ENCODE results near the gene SLIT1. TPM values are rescaled to one million over a fixed set of nuclear protein-coding genes. Genes with fewer than 3 reads are reported as not detected.

The SLIT1 gene
- total RNA-seq, 4 donors from 2014 or later: 0.35 to 0.49 TPM; not detected in 2

DNA sequence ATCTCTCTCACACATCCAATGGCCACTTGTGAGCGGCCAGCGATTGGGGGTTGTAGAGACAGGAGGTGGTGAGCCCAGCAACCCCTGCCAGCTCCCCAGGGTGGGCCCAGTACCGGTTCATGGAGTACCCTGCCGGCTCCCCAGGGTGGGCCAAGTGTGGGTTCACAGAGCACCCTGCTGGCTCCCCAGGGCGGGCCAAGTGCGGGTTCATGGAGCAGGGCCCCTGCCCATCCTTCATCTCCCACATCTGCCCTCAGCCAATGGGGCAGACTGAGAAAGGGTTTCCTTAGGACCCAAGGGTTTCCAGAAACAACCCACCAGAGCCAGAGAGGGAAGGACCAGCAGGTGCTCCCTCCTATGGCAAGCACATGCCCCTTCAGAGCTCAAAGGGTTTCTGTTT is 21.4 kb upstream of the SLIT1 start:
- intact Hi-C loops (cut with DNase I; ENCODE audit: low total_unique reads): no loop called here

GRCh38 chr10:97204826-97205679 is 19.3 kb upstream of the SLIT1 start:
- TF ChIP-seq CTCF (IDR thresholded peaks at IDR 0.05) (no peak), POLR2A (IDR thresholded peaks at IDR 0.05) (no peak)
- Histone ChIP-seq H3K9me3 (no peaks in the 10 kb centered on the region), H3K36me3 (no peaks in the 10 kb centered on the region), H3K4me3 (no peak overlapping the region), H3K27ac (no peak overlapping the region), H3K27me3 (no peaks in the 10 kb centered on the region), H3K4me1 (no peaks in the 10 kb centered on the region)
- no peak for DNase-seq
- intact Hi-C loops (cut with DNase I; ENCODE audit: low total_unique reads): no loop called here

More for the DNA sequence above, 21.4 kb upstream of the SLIT1 start:
- no peak for DNase-seq
- Histone ChIP-seq H3K27me3 (no peaks in the 10 kb centered on the region), H3K4me1 (no peaks in the 10 kb centered on the region), H3K27ac (no peak overlapping the region), H3K4me3 (no peak overlapping the region), H3K9me3 (no peaks in the 10 kb centered on the region), H3K36me3 (no peaks in the 10 kb centered on the region)
- TF ChIP-seq CTCF (IDR thresholded peaks at IDR 0.05): no peak
- TF ChIP-seq POLR2A (IDR thresholded peaks at IDR 0.05): no peak

DNA sequence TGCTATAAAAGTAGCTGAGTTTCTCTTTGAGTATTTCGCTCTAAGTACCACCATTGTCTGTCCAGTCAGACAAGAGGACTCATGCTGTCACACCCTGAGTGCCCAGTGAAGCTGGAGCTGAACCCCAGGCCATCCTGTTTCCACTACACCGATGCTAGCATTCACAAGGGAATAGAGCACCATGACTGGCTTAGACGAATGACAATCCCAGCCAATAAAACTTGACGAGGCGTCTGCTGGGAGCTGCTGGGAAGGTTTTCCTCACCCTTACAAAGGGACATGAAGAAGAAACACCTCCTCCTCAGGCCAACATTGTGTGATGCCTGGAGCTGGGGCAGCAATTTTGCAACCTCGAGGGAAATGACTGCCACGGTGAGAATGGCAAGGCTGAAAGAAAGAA is 17.5 kb upstream of the SLIT1 start:
- H3K36me3 ChIP-seq: no peaks in the 10 kb centered on the region

DNA sequence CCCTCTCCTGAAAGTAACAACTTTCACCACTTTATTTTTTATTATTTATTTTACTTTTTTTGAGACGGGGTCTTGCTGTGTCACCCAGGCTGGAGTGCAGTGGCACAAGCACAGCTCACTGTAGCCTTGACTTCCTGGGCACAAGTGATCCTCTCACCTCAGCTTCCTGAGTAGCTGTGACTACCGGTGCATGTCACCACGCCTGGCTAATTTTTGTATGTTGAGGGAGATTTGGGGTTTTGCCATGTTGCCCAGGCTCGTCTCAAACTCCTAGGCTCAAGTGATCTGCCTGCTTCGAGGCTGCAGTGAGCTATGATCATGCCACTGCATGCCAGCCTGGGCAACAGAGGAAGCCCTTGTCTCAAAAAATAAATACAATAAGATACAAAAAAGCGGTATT is 14.9 kb upstream of the SLIT1 start:
- H3K4me1 ChIP-seq: no peaks in the 10 kb centered on the region

More for the DNA sequence above, 17.5 kb upstream of the SLIT1 start:
- no peak for DNase-seq
- Histone ChIP-seq H3K27me3 (no peaks in the 10 kb centered on the region), H3K9me3 (no peaks in the 10 kb centered on the region), H3K4me1 (no peaks in the 10 kb centered on the region), H3K4me3 (no peak overlapping the region), H3K27ac (no peak overlapping the region)
- TF ChIP-seq CTCF (IDR thresholded peaks at IDR 0.05) (no peak), POLR2A (IDR thresholded peaks at IDR 0.05) (no peak)
- intact Hi-C loops (cut with DNase I; ENCODE audit: low total_unique reads): no loop called here

More for the DNA sequence above, 14.9 kb upstream of the SLIT1 start:
- H3K4me3 ChIP-seq: no peak overlapping the region
- TF ChIP-seq CTCF (IDR thresholded peaks at IDR 0.05) (no peak), POLR2A (IDR thresholded peaks at IDR 0.05) (no peak)
- no peaks in the 10 kb centered on the region for H3K36me3 ChIP-seq
- no peak for DNase-seq
- intact Hi-C loops (cut with DNase I; ENCODE audit: low total_unique reads): no loop called here
- H3K27me3 ChIP-seq: no peaks in the 10 kb centered on the region
- H3K9me3 ChIP-seq: no peaks in the 10 kb centered on the region
- H3K27ac ChIP-seq: no peak overlapping the region

Data from uterus (tissue), 4 donors.